Esophagus muscularis mucosa (tissue), 4 donors: ENCODE measurements around the gene MORN3.
"Not testable (repeated sequence)": the region's sequence is repeated elsewhere in the genome, so short reads cannot be mapped to it uniquely, and the experiment has no call there.

Source experiments
- EP300 ChIP-seq: sonication (generic); formaldehyde crosslinking; IDR thresholded peaks from one replicate; pipeline ENCODE4 v1.6.1; 2017; ENCODE audit warnings: antibody characterized with exemption
- POLR2A ChIP-seq: fragments of 450-650 bp; IDR thresholded peaks from one replicate; pipeline ENCODE4 v1.6.1; 2017; ENCODE audit warnings: antibody characterized with exemption, moderate library complexity, mild to moderate bottlenecking, low read depth
- TF ChIP-seq, protein P1 (sequence below), 3 experiments: fragments of 200-600 bp in 2 of 3; fragments of 450-650 bp in 1 of 3; sonication (generic) in 2 of 3; IDR thresholded peaks; one replicate each; pipeline ENCODE4 v1.5.1; 2017 to 2019; ENCODE audit warnings: antibody characterized with exemption in 3 of 3, mild to moderate bottlenecking in 2 of 3, moderate library complexity in 1 of 3

DNA sequence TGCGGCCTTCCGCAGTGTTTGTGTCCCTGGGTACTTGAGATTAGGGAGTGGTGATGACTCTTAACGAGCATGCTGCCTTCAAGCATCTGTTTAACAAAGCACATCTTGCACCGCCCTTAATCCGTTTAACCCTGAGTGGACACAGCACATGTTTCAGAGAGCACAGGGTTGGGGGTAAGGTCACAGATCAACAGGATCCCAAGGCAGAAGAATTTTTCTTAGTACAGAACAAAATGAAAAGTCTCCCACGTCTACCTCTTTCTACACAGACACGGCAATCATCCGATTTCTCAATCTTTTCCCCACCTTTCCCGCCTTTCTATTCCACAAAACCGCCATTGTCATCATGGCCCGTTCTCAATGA, 35.6 kb downstream of the MORN3 start:
- TF ChIP-seq, protein P1, sequence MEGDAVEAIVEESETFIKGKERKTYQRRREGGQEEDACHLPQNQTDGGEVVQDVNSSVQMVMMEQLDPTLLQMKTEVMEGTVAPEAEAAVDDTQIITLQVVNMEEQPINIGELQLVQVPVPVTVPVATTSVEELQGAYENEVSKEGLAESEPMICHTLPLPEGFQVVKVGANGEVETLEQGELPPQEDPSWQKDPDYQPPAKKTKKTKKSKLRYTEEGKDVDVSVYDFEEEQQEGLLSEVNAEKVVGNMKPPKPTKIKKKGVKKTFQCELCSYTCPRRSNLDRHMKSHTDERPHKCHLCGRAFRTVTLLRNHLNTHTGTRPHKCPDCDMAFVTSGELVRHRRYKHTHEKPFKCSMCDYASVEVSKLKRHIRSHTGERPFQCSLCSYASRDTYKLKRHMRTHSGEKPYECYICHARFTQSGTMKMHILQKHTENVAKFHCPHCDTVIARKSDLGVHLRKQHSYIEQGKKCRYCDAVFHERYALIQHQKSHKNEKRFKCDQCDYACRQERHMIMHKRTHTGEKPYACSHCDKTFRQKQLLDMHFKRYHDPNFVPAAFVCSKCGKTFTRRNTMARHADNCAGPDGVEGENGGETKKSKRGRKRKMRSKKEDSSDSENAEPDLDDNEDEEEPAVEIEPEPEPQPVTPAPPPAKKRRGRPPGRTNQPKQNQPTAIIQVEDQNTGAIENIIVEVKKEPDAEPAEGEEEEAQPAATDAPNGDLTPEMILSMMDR (IDR thresholded peaks at IDR 0.05), result not testable (repeated sequence)
- not testable (repeated sequence) for TF ChIP-seq EP300, POLR2A
